ENCODE data around the gene GNAZ.

Gene GNAZ

GRCh38 chr22:23155143-23155542, 84.8 kb downstream of the GNAZ start:
- in situ Hi-C loops (cut with HindIII; ENCODE audit: low sequenced_read_pairs): no loop called here
- no peak overlapping the region for H3K4me3 ChIP-seq (ENCODE audit: low read depth, low read length)
- DNase-seq (ENCODE audit: low read depth, low spot score): no peak
- TF ChIP-seq CTCF (IDR thresholded peaks at IDR 0.05; ENCODE audit: low read depth, low read length): no peak

GRCh38 chr22:23155831-23156230, 85.5 kb downstream of the GNAZ start:
- DNase-seq (ENCODE audit: low read depth, low spot score): no peak
- in situ Hi-C loops (cut with HindIII; ENCODE audit: low sequenced_read_pairs): no loop called here
- no peak for TF ChIP-seq CTCF (IDR thresholded peaks at IDR 0.05; ENCODE audit: low read depth, low read length)

GRCh38 chr22:23156286-23156685, 86.0 kb downstream of the GNAZ start:
- DNase-seq (ENCODE audit: low read depth, low spot score): no peak
- no peak overlapping the region for H3K4me3 ChIP-seq (ENCODE audit: low read depth, low read length)
- in situ Hi-C loops (cut with HindIII; ENCODE audit: low sequenced_read_pairs): no loop called here
- no peak for TF ChIP-seq CTCF (IDR thresholded peaks at IDR 0.05; ENCODE audit: low read depth, low read length)

More at GRCh38 chr22:23155831-23156230, 85.5 kb downstream of the GNAZ start:
- no peak overlapping the region for H3K4me3 ChIP-seq (ENCODE audit: low read depth, low read length)

- in situ Hi-C loops (cut with HindIII; ENCODE audit: low sequenced_read_pairs): no loop called here
- no peak for DNase-seq (ENCODE audit: low read depth, low spot score)
- no peak for TF ChIP-seq CTCF (IDR thresholded peaks at IDR 0.05; ENCODE audit: low read depth, low read length)
- H3K4me3 ChIP-seq (ENCODE audit: low read depth, low read length): no peak overlapping the region
Observed at GRCh38 chr22:23157560-23158515, 87.5 kb downstream of the GNAZ start.

- no peak for TF ChIP-seq CTCF (IDR thresholded peaks at IDR 0.05; ENCODE audit: low read depth, low read length)
- in situ Hi-C loops (cut with HindIII; ENCODE audit: low sequenced_read_pairs): no loop called here
- no peak for DNase-seq (ENCODE audit: low read depth, low spot score)
- H3K4me3 ChIP-seq (ENCODE audit: low read depth, low read length): no peak overlapping the region
Observed at GRCh38 chr22:23158516-23159290, 88.4 kb downstream of the GNAZ start.

- in situ Hi-C loops (cut with HindIII; ENCODE audit: low sequenced_read_pairs): no loop called here
- no peak for DNase-seq (ENCODE audit: low read depth, low spot score)
- TF ChIP-seq CTCF (IDR thresholded peaks at IDR 0.05; ENCODE audit: low read depth, low read length): no peak
Observed at GRCh38 chr22:23159291-23159630, 88.9 kb downstream of the GNAZ start.

More at GRCh38 chr22:23159291-23159630, 88.9 kb downstream of the GNAZ start:
- no peak overlapping the region for H3K4me3 ChIP-seq (ENCODE audit: low read depth, low read length)
